Sciatic nerve (tissue), 2 donors: ENCODE measurements around the gene CFAP100. TPM values are rescaled to one million over a fixed set of nuclear protein-coding genes. Genes with fewer than 3 reads are reported as not detected.

Experiments
- ATAC-seq: fragments of 200-7000 bp; cut with Tn5 transposase; one replicate; pipeline ENCODE4 v1.9.1; 2020; ENCODE audit warnings: mild to moderate bottlenecking, moderate library complexity
- DNase-seq: peaks from one replicate; pipeline ENCODE4 v3.0.0-alpha.2; 2020; ENCODE audit warnings: low spot score
- intact Hi-C: fragments of 100-400 bp; cut with DNase I; formaldehyde crosslinking; loops from one replicate; pipeline ENCODE4 v1.14.2; 2022
- total RNA-seq: library from RNA; stranded (reverse); fragmentation: NEBNext Ultra II Directional; extraction: Animal tissue kit (Norgen Biotek cat#: 25700); gene quantifications from one replicate; pipeline ENCODE4 v1.2.1, GENCODE V29; 2021
- donor health status: DM: no; HTN: no; CAD: no.
- donor health status: DM: no; HTN: no; CAD: no.

The CFAP100 gene
- total RNA-seq, 1 donor from 2014 or later, result 1.5 TPM

- intact Hi-C loops, result no loop called here
- DNase-seq, result peak; percentile 44
- no peak for ATAC-seq
Observed at GRCh38 chr3:126395846-126396513, 1.3 kb downstream of the CFAP100 start.

DNA sequence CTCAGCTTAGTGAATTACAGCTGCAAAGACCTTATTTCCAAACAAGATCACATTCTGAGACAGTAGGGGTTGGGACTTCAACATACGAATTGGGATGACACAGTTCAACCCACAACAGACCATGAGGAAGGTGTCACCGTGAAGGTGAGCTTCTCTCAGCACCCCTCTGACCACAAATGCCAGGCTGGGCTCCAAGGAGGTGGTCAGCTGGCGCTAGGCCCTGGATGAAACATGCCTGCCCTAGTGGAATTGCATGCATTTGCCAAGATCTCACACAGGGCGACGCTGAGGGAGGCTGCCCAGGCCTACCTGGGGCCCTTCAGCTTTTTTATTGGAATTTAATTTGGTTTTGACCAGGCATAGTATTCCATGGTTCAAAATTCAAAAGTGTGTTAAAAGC, 1.8 kb downstream of the CFAP100 start:
- DNase-seq (no peak), ATAC-seq (no peak)
- intact Hi-C loops, result no loop called here

DNA sequence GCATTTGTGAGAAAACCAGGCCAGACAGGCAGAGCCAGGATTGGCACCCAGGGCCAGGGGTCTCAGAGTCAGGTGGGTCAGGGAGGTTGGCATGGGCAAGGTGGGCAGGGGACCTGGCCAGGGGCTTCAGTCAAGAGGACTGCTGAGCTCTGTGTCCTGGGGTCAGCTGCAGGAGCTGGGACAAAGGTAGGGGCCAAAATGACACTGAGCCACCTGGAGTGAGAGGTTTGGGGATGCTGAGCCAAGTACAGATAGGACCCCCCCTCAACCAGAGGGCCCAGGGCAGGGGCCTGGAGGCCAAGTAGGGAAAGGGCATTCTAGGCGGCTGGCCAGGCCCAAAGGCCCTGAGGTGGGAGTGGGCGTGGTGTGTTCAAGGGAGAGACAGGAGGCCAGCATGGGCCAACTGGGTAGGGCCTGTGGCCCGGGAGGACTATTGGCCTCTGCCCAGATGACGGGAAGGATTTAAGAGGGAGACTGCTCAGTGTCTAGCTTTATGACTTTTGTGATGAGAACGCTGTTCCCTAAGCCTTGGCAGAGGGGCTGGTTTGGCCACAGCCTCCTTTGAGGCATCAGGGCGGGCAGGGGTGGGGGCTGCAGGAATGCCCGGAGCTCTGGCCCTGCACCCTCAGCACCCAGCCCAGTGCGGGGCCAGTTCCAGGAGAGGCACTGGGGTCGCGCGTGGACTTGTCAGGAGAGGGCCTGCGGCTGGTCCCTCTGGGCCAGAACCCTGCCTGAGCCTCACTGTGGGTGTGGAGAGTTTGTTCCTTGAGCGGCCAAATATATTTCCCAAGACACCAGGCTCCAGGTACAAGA, 3.1 kb downstream of the CFAP100 start:
- DNase-seq, result no peak
- intact Hi-C loops, result no loop called here
- ATAC-seq, result no peak

DNA sequence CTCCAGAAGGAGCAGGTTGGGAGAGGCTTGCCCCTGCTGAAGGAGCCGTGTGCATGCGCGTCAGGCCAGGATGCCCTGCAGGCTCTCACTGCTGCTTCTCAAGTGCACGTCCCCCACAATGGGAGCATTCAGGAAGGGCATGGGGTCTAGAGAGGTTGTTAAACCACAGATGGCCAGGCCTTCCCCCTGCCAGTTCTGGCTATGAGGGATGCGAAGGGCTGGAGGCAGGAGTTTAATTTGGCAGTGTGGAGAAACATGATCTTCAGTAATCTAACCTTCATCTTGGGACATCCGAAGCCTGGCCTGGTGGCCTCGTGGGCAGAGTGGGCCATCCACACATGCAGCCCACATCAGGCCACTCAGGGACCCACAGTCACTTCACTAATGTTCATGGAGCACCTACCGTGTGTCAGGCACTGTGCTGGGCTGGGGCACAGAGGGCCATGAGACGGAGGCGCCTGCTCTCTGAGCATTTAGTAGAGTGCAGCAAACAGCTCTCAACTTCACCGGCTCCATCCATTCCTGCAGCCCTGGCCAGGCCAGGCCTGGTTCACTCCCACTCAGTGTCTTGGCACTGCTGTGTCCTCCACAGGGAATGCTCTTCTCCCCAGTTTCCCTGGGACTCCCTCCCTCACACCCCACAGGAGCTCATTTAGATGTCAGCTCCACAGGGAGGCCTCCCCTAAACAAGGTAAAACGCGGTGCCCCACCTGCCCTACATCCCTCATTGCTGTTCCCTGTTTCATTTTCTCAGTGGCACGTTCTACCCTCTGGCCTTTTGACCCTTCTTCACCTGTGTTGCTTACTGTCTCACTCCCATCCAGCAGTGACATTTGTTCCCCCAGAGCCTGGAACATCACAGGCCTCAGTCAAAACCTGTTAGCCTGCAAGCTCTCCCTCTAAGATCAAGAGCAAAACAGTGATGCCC, 4.0 kb downstream of the CFAP100 start:
- intact Hi-C loops, result no loop called here
- DNase-seq, result no peak

DNA sequence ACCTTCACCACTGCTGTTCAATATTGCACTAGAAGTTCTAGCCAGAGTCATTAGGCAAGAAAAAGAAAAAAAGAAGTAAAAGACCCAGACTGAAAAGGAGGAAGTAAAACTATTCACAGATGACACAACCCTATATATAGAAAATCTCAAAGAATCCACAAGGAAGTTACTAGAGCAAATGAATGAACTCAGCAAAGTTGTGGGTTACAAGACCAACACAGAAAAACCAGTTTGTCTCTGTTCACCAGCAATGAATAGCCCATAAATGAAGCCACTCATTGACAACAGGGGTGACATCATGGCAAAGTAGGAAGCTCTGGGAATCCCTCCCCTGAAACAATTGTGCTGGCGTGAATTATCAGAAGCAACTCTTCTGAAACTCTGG, 4.6 kb downstream of the CFAP100 start:
- ATAC-seq (no peak), DNase-seq (no peak)
- intact Hi-C loops, result no loop called here

More for the DNA sequence above, 4.0 kb downstream of the CFAP100 start:
- no peak for ATAC-seq

DNA sequence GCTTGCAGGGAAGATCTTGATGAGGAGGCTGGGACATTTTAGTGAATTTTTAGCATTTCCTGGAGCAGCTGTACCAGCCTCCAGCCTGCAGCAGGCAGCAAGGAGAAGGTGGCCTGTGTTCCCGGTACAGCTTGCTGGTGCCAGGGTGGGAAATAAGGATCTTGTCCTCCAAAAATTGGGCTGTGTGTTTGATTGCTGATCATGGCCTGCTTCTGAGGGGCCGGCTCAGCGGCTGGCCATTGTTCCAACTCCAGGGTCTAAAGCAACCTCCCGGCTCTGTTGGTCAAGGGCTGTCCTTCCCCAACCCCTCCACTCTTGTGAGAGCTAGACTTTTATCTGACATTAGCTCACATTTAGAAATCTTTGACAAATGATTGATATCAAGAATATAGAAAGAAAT, 5.0 kb downstream of the CFAP100 start:
- ATAC-seq (no peak), DNase-seq (peak; percentile 13)
- intact Hi-C loops, result no loop called here

DNA sequence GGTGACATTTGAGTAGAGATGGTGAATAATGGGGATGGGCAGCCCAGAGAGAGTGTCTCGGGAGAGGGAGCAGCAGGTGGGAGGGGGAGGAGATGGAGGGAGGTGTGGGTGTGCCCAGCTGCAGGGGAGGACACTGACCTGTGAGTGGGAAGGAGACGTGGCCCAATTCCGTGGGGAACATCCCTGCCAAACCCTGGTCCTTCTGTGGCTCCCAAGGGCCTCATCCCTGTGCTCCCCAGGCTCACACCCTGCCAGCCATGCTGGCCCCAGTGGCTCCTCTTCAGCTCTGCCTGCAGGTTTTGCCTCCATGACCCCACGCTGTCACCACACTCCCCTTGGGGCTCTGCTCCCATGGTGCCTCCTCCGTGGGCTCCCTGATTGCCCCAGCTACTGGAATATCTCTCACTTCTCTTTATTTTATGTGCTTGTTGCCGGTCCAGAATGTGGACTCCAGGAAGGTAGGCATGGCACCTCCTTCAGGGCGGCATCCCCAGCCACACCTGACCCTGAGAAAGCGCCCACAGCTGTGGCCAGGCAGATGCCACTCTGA, 7.0 kb downstream of the CFAP100 start:
- ATAC-seq, result no peak
- intact Hi-C loops, result no loop called here
- DNase-seq, result no peak

GRCh38 chr3:126402178-126402577, 7.5 kb downstream of the CFAP100 start:
- ATAC-seq, result no peak
- intact Hi-C loops, result no loop called here
- no peak for DNase-seq

DNA sequence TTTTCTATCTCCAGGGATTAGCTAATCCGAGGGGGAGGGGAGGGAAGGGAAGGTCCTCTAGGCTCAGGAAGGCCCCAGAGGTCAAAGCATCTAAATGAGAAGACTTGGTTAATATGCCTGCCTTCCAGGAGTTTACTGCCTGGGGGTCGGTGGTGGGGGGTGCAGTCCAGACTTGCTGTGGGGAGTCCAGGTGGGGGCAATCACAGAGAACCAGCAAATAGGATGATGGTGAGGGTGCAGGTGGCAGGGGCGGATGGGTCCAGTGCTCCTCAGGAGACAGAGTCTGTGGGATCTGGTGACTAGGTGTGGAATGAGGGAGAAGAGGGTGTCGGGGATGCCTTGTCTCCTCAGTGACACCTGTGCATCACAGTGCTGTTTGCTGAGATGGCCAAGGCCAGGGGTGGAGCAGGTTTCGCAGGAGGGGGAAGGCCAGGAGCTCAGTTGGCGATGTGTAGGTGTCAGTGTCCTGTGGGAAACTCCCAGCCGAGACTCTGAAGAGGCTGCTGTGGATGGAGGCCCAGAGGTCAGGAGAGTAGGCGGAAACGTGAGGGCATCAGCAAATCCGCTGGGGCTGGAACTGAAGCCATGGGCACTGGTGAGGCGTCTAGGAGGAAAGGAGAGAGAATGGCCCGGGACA, 8.1 kb downstream of the CFAP100 start:
- no peak for ATAC-seq
- no peak for DNase-seq
- intact Hi-C loops, result no loop called here

DNA sequence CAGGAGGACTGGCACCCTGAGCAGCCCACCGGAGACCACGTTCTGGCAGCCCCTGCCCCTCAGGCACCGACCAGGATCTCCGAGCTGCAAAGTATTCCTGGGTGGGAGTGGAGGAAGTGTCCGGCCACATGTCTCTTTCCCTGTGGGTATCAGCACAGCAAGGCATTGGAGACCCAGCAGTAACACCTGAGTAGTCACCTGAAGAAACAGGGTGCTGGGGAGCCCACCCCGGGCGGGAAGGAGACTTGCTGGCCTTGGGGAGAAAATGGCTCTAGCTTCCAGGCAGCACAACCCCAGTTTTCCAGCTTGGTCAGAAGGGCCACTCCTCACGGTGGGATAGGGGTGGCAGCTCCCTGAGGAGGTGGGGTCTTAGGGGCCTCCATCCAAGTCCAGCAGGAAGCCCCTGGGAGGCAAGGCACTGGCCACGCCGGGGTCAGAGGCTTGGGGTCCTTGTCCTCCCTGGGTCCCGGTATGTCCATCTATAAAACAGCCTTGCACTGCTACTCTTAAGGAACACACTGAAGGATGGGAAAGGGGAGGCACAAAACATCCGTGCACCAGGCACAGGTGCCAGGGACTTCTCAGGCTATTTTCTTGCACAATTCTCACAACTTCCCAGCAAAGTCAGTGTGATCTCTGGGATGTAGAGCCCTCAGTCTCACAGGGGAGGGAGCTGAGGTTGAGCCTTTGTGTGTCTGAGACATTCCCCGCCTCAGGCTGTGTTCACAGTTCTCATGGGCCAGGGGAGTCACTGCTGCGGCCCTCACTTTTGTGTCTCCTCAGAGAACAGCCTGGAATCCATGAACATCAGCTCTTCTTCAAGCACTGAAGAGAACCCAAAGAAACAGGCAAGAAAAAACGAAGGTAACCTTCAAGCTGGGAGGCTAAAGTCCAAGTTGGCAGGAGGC, 11.9 kb downstream of the CFAP100 start:
- ATAC-seq (no peak), DNase-seq (no peak)
- intact Hi-C loops, result no loop called here

DNA sequence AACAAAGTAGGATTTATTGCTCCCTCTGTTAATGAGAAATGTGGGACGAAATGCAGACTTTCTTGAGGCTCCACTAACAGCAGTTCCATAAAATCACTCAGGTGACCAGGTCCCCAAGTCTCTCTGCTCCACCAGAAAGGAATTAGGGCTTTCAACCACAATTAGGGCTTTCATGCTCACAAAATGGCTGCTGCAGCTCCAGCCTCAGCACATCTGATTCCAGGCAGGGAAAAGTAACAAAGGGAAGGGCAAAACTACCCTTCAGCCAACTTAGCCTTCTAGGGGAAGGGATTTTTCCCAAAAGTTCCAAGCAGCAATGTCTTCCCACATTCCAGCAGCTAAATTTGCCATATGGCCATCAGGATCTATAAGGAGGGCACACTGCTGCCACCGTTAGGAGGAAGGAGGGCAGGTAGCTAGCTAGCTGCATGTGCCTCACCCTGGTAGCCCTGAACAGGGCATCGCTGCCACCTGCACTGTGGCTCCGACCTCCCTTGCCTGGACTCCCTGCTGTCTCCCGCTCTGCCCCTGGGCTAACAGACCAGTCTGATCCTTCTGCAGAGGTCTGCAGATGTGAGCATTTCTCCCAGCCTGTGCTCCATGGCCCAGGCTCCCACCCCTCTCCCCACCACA, 12.8 kb downstream of the CFAP100 start:
- DNase-seq (no peak), ATAC-seq (no peak)
- intact Hi-C loops, result no loop called here

GRCh38 chr3:126408099-126408498, 13.4 kb downstream of the CFAP100 start:
- ATAC-seq, result no peak
- no peak for DNase-seq
- intact Hi-C loops, result no loop called here

DNA sequence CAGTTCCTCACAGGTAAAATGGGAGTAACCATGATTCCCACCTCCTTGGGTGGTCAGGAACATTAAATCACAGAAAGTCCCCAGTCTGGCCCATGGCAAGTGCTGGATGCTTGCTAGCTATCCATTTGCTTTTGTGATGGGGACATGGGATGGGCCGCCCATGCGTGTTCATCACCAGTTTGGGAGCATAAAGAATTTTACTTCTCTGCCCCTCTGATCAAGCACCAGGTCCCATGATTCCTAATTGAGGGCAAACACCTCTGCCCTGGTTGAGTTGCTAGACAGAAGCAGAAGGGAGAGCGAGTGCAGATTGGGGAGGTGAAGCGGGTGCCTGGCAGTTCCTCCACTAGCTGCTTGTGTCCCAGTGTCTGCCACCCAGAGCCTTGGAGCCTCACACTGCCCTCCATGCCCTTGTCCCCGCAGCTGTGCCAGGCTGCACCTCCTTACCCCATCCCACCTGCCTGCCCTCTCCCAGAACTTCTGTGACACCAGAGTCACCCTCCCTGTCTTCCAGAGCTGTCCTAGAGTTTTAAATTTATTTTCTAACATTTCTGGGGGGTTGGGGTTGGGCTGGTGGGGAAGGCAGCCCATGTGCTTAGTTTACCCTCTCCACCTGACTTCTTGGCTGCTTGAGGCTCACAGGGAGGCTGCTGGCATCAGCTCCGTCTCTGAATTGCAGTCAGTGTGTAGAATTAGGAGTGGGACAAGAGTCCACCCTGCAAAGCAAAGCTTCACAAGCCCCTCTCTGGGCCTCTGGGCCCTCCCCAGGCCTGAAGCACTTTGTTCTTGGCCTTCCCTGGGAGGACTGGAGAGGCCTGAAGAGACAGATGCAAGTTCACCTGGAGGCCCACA, 18.4 kb downstream of the CFAP100 start:
- ATAC-seq, result no peak
- intact Hi-C loops, result no loop called here
- peak; percentile 30 for DNase-seq

DNA sequence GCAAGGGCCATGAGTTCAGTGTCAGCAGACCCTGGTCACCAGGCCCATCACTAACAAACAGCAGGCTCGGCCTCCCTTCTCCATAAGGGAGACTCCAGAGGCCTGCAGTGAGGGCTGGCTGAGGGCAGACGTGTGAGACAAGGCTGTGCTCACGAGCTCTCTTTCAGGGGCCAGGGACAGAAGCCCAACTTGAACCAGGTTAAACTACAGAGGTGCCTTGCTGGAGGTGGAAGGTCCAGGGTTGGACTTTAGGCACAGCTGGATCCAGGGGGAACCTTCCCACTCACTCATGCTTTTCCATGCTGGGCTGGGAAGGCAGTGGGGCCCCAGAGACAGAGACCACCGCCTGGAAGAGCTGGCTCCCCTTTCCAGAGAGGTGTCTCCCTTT, 19.0 kb downstream of the CFAP100 start:
- intact Hi-C loops, result no loop called here
- peak; percentile 30 for DNase-seq

DNA sequence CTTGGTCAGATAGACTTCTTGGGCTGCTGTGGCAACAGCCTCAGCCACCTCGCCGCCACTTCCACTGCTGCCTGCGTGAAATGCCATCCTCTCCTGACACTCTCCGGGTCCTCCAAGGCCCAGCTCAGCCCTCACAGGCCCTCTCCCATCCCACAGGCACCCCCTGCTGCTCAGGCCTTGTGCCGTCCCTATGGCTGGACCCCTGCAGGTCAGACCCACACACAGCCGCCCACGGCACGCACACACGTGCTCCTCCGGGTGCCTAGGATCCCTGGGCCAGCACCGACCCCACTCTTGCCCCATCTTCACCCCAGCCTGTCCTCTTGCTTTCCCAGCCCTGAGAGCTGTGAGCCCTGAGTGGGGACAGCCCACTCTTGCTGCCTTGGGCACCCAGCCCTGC, 19.7 kb downstream of the CFAP100 start:
- intact Hi-C loops, result no loop called here
- DNase-seq, result peak; percentile 39

More for the DNA sequence above, 19.0 kb downstream of the CFAP100 start:
- no peak for ATAC-seq

GRCh38 chr3:126414961-126415660, 20.4 kb downstream of the CFAP100 start:
- DNase-seq (peak; percentile 21), ATAC-seq (no peak)
- intact Hi-C loops, result no loop called here

More for the DNA sequence above, 19.7 kb downstream of the CFAP100 start:
- ATAC-seq, result no peak
